HG03565 (cell line): ENCODE data around the gene SLC36A4.
"Not testable (repeated sequence)": the region's sequence is repeated elsewhere in the genome, so short reads cannot be mapped to it uniquely, and the experiment has no call there.

Source experiments
- ATAC-seq: cut with Tn5 transposase; IDR thresholded peaks from one replicate; pipeline ENCODE4 v1.9.1; 2021; ENCODE audit warnings: mild to moderate bottlenecking, moderate library complexity; ENCODE audit not compliant: unreplicated experiment

SLC36A4 gene

DNA sequence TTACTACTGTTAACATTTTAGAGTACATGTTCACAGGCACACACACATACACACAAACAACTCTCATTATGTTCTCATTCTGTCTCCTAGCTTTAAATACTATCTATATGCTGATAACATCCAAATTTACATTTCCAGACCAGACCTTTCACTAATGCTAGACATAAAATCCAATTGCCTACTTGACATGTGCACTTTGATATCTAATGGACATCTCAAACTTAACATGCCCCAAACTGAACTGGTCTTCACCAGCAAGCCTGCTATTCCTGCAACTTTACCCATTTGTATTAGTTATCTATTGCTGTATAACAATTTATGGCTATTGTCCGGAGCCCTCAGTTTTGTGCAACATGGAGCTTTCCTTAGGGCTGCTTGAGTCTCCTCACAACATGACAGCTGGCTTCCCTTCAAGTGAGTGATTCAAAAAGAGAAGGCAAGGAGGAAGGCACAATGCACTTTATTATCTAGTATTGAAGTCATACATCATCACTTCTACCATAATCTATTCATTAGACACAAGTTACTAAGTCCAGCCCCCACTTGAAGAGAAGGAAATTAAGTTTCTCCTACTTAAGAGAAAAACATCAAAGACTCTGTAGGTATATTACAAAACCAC is 3.0 kb downstream of the SLC36A4 start:
- ATAC-seq = no peak

GRCh38 chr11:93193731-93194130 is 4.1 kb downstream of the SLC36A4 start:
- no peak for ATAC-seq

GRCh38 chr11:93192163-93192562 is 5.6 kb downstream of the SLC36A4 start:
- ATAC-seq = no peak

- ATAC-seq = no peak
Measured at GRCh38 chr11:93189462-93189861, 8.3 kb downstream of the SLC36A4 start.

GRCh38 chr11:93188726-93189125 is 9.1 kb downstream of the SLC36A4 start:
- ATAC-seq = no peak

- ATAC-seq = no peak
Measured at GRCh38 chr11:93187290-93187689, 10.5 kb downstream of the SLC36A4 start.

DNA sequence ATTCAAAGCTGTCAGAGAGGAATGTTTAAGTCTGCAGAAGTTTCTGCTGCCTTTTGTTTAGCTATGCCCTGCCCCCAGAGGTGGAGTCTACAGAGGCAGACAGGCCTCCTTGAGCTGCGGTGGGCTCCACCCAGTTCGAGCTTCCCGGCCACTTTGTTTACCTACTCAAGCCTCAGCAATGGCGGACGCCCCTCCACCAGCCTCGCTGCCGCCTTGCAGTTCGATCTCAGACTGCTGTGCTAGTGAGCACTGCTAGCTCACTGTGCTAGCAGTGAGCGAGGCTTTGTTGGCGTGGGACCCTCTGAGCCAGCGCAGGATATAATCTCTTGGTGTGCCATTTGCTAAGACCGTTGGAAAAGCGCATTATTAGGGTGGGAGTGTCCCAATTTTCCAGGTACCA is 19.9 kb downstream of the SLC36A4 start:
- ATAC-seq = not testable (repeated sequence)

DNA sequence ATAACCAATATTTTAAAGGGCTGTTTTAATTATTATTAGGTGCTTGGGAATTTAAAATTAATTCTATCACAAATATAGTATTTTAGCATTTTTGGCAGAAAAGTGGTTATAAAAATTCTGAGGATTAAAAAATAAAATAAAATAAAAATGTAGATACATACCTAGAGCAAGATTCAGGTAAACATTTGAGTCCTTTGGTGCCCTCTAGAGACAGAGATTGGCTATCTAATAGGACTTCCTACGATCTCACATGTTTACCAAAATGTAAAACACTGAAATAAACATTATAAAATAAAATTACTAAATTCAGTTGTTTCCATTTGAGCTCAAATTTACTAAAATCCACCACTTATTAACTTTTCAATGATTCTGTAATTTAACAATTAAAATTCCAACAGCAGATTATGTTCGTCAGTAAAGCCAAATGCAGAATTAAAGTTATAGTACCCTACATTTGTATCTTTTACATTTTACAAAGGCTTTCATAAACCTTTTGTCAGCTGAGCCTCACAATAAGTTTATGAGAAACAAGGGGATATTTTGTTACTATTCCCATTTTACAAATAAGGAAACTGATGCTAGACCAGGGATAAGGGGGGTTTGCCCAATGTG is 27.7 kb downstream of the SLC36A4 start:
- no peak for ATAC-seq

DNA sequence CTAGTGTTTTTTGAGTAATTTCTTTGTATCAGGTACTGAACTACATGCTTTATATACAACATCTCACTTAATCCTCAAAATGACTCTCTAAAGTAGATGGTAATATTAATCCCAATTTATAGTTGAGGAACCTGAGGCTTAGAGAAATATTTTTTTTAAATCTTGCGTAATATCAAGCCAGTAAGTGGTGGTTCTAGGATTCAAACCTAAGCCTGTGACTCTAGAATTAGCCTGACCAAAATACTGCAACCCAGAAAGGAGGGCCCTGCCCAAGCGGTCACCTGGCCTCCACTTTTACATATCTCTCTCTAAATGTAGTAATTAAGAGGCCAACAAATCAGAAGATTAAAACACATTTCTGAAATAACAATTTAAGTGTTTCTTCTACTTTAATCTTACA is 28.6 kb downstream of the SLC36A4 start:
- no peak for ATAC-seq

DNA sequence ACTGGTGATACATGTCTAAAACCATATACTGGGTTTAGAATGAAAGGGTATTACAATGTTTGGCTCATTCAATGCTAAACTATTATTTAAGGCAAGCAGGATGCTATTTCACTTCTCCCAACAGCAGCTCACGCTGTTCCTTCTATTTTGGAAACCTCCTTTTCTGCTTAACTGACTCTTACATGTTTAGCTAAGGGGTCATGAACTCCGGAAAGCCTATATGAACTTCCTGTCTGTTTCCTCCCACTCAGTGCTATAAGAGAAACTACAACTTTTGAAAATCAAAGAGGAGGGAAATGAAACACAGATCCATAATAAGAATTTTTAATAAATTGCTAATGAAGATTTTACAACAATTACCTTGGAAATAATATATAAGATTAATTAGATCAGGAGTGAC is 30.9 kb downstream of the SLC36A4 start:
- ATAC-seq = peak; percentile 50

DNA sequence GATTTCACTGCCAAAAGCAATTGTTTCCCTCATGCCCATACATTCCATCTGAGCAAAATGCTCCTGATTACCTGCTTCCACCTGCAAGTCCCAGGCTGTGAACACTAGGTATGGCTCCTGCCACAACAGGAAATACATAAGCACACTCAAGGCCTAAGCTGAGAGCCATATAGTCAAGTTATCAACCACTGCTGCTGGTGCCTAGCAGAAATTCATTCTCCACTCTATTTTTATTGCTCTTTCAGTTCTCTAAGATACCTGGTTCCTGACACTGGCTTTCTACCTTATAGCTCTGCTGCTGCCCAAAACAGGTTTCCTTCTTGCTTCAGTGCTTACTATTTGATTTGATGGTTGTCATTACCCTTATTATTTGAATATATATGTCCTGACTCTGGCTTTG is 31.6 kb downstream of the SLC36A4 start:
- peak; percentile 34 for ATAC-seq

- ATAC-seq = no peak
Measured at GRCh38 chr11:93160808-93161207, 37.0 kb downstream of the SLC36A4 start.

GRCh38 chr11:93160156-93160555 is 37.6 kb downstream of the SLC36A4 start:
- ATAC-seq = no peak

DNA sequence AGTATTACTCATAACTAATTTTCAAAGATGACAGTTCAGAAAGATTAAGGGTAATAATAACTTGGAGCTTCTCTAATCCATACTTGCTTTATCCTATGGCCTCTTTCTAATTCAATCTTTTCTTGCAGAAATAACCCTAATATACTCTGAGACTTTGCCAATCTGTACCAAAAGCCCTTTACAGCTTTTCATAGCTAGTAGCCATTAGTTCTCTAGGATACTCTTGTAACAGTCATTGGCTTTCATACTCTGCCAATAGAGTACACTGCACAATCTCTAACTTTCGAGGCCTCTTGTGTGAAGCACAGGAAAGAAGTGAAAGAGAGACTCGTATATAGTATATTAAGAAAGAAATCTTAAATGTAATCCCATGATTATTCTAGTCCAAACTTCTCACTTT is 38.1 kb downstream of the SLC36A4 start:
- no peak for ATAC-seq

- no peak for ATAC-seq
Measured at GRCh38 chr11:93155738-93156137, 42.1 kb downstream of the SLC36A4 start.

DNA sequence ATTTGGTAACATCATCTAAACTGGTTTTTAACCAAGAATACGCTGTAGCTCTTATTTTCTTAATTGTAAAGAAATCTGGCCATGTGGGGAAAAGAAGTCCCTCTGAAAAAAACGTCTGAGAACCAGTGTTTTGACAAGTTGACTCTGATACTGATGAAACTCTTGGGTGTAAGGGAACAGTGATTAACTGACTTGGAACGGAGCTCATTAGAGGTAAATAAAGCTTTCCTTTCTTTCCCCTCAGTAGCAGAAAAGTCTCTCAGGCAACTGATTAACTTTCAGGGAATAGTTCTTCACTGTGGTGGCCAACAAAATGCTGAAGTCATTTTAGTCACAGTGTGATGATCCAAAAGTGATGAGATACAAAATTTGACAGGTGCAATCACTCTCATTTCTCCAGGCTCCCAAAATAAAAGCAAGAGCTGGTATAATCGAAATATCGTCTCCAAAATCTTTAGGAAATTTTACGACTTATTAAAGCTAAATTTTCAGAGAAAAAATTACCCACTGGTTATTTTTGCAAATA is 52.3 kb downstream of the SLC36A4 start:
- no peak for ATAC-seq

DNA sequence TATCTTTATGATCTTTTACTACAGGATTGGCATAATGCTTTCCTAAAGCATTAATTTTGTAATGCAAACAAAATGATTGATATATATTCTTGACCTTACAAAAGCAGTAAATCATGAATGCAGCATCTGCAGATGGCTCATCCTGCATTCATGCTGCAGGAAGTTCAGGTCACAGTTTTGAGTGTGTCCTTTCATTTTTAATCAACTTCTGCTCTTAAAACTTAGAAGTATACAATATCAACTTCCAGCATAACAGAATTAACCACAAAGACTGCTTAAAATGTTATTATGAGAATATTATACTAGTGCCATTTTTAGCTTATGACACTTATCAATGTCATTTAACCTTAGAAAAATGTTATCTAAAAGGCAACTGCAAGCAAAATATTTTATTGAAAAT is 54.0 kb downstream of the SLC36A4 start:
- ATAC-seq = peak; percentile 88

GRCh38 chr11:93143186-93143585 is 54.6 kb downstream of the SLC36A4 start:
- ATAC-seq = no peak

- ATAC-seq = no peak
Measured at GRCh38 chr11:93133488-93134109, 64.2 kb downstream of the SLC36A4 start.

DNA sequence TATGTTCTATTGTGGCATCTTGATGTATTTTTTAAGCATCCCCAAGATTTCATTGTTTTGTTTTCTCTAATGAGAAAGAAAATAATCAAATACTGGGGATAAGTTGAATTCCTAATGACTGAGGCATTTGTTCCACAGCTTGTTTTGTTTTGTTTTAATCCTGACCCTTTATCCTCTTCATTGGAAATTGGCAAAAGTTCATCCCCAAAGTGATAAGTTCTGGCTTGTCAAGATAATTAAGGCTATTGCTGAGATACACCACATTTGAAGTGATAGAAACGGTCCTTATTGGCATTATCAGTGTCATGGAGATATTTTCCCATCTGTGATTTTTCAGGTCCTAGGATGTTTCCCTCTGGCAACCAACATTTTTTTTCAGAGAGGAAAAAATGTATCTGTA is 65.0 kb downstream of the SLC36A4 start:
- no peak for ATAC-seq

- no peak for ATAC-seq
Measured at GRCh38 chr11:93131709-93132108, 66.1 kb downstream of the SLC36A4 start.

GRCh38 chr11:93128574-93128973 is 69.2 kb downstream of the SLC36A4 start:
- ATAC-seq = no peak
